Bronchial epithelial cell (primary cell): ENCODE data around the gene RAB18. TPM values are rescaled to one million over a fixed set of nuclear protein-coding genes. Genes with fewer than 3 reads are reported as not detected.

ENCODE experiments used
- DNase-seq: peaks from one replicate; pipeline ENCODE4 v3.0.0-alpha.2; 2010; ENCODE audit warnings: low read depth
- FAIRE-seq: peaks from 2 replicates; lab custom pipeline; 2011; peaks lifted over from hg19 to GRCh38; lab: Jason Lieb, UNC
- H3K27me3 ChIP-seq: 2 replicates; pipeline ENCODE4 v1.5.1; 2011; ENCODE audit warnings: low read length; ENCODE audit not compliant: control insufficient read depth, insufficient read depth
- H3K36me3 ChIP-seq: 2 replicates; pipeline ENCODE4 v1.5.1; 2011; ENCODE audit warnings: low read length; ENCODE audit not compliant: control insufficient read depth, insufficient read depth
- H3K4me3 ChIP-seq: 2 replicates; pipeline ENCODE4 v1.5.1; 2011; ENCODE audit warnings: mild to moderate bottlenecking, low read depth, low read length, control low read depth
- total RNA-seq: library from RNA; depleted of rRNA; stranded (reverse); fragments of >200 nt; gene quantifications from 2 replicates; pipeline ENCODE4 v1.2.1, GENCODE V29; 2014
- TF ChIP-seq, protein P1 (sequence below): IDR thresholded peaks from 2 replicates; pipeline ENCODE4 v1.5.1; 2011; ENCODE audit warnings: mild to moderate bottlenecking, moderate library complexity, low read length, control low read depth, inconsistent platforms; ENCODE audit not compliant: insufficient read depth, severe bottlenecking

RAB18 gene
- total RNA-seq, 1 donor from 2014 or later, result 74.8 TPM

DNA sequence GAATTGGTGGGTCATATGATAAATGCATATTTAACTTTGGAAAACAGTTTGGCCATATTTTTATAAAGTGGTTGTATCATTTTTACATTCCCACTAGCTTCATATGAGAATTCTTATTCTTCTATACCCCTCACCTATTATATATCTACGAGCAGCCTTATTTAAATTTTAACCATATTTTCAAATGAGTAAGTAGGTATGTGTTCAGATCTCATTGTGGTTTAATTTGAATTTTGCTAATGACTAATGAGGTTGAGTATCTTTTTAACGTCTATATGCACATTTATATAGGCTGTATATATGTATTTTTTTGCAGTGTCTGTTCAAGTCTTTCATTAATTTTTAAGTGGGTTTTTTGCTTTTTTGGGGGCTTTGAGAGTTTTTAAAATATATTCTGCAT is 14.2 kb downstream of the RAB18 start:
- Histone ChIP-seq H3K36me3 (peaks cover 2% of the 10 kb centered on the region), H3K4me3 (no peak overlapping the region), H3K27me3 (no peaks in the 10 kb centered on the region)
- FAIRE-seq (no peak), DNase-seq (no peak)
- TF ChIP-seq, protein P1, sequence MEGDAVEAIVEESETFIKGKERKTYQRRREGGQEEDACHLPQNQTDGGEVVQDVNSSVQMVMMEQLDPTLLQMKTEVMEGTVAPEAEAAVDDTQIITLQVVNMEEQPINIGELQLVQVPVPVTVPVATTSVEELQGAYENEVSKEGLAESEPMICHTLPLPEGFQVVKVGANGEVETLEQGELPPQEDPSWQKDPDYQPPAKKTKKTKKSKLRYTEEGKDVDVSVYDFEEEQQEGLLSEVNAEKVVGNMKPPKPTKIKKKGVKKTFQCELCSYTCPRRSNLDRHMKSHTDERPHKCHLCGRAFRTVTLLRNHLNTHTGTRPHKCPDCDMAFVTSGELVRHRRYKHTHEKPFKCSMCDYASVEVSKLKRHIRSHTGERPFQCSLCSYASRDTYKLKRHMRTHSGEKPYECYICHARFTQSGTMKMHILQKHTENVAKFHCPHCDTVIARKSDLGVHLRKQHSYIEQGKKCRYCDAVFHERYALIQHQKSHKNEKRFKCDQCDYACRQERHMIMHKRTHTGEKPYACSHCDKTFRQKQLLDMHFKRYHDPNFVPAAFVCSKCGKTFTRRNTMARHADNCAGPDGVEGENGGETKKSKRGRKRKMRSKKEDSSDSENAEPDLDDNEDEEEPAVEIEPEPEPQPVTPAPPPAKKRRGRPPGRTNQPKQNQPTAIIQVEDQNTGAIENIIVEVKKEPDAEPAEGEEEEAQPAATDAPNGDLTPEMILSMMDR, result no peak

DNA sequence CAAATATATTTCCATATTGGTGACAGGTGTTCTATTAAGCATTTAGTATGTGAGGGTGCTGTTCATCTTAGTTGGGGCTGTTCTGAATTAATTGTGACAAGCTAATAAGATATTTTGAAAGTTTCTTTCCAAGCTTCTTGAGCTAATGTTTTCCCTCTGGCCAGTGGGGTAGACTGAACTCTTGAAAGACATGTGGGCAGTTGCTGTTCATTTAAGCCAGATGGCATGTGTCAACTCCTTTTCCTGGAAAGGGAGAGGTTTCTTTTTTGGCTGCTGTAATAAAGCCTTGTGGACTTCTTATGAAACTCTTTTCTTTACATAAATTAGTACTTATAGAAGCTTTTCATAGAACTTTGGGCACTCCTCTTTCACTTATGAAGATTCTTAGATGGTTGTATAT is 21.7 kb downstream of the RAB18 start:
- FAIRE-seq (no peak), DNase-seq (no peak)
- H3K4me3 ChIP-seq, result no peak overlapping the region
- no peaks in the 10 kb centered on the region for H3K27me3 ChIP-seq
- TF ChIP-seq, protein P1, result no peak
- H3K36me3 ChIP-seq, result no peaks in the 10 kb centered on the region

DNA sequence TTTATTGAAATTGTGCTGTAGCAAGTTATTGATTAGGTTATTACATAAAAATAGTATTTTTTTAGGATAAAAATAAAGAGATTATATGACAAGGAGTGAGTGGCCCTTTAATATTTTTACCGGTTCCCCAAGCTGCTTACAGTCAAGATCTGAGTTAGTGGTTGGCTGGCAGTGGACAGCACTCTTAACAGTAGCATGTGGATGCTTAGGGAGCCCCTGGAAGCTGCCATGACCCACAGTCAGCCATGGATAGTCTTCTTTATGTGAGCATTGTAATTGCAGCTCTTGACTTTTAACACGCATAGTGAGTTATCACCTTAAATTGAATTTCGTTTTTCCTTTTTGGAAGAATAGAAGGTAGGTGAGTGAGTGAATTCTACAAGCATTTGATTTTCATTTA is 22.1 kb downstream of the RAB18 start:
- DNase-seq, result no peak
- no peak for FAIRE-seq
- TF ChIP-seq, protein P1, result no peak
- no peaks in the 10 kb centered on the region for H3K27me3 ChIP-seq
- no peak overlapping the region for H3K4me3 ChIP-seq
- H3K36me3 ChIP-seq, result no peaks in the 10 kb centered on the region

DNA sequence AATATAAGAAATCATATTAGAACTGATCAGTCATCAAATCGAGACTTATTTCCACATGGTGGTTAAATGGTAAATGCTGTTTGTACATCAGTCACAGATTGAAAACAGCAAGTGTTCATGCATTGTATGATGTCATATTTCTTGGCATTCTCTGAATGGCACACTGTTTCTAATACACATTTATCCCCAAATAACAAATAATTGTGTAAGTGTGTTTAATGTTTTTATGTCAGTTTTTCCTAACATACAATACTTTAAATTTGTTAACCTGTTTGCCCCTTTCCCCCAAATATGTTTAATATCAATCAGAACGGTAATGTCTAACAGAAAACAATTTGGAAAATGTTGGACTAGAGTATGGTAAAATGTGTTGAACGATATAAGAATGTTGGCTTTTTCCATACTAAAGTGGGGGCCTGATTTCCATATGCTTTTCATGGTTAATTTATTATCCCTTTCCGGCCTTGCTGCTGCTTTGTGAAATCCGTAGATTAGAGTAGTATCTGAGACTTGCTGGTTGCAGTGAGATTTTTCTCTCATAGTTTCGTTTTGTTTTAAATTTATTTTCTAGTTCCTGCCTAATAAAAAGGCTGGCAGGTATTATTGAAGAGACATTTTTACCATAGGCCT is 23.7 kb downstream of the RAB18 start:
- H3K4me3 ChIP-seq, result no peak overlapping the region
- TF ChIP-seq, protein P1, result no peak
- H3K36me3 ChIP-seq, result no peaks in the 10 kb centered on the region
- no peaks in the 10 kb centered on the region for H3K27me3 ChIP-seq
- DNase-seq (no peak), FAIRE-seq (no peak)

DNA sequence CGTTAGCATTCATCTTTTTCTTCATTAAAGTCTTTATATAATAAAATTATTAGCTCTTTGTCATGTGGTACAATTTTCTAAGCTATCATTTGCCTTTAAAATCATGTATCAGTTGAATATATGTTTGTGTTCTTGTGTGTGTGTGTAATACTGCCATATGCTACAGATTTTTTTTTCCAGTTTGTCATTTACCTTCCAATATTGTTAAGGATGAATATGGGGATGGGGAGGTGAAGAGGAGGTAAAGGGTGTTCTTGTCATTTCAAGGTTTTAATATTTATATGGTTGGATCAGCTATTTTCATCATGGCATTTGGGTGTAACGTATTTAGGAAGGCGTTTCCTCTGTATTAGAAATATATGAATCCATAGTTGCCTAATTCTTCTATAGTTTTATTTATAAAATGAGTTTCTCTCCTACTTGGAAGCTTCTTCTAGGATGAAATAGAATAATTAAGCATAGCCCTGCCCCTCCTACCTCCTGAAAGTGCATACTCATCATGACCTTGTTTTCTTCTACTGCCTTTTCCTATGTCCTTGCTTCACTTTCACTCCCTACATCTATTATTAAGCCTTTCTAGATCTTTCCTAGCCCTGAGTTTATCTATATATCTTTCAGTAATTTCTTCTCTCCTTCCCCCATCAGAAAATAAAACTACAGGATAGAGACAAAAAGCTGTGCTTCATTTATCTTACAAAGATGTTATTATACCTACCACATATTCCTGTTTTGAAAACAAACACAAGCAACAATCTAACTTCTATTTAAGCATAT is 25.1 kb downstream of the RAB18 start:
- DNase-seq (no peak), FAIRE-seq (no peak)
- TF ChIP-seq, protein P1, result no peak
- no peaks in the 10 kb centered on the region for H3K27me3 ChIP-seq
- H3K4me3 ChIP-seq, result no peak overlapping the region
- H3K36me3 ChIP-seq, result peaks cover 2% of the 10 kb centered on the region

DNA sequence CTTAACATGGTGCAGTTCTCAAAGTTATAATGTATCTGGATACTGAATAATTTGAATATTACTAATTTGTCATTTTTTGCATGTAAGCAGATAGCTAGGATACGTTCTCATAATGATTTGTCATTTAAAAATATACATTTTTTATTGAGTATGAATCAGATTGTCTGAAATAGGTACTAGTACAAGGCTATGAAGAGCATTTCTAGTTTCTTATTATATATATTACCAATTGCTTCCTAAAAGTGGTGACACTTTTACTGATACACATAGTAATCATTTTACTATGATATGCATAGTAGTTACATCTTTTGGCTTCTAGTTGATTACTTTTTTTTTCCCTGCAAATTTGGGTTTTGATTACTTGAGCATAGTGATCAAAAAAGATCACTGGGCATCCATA is 26.4 kb downstream of the RAB18 start:
- DNase-seq, result no peak
- TF ChIP-seq, protein P1, result no peak
- H3K27me3 ChIP-seq, result no peaks in the 10 kb centered on the region
- peaks cover 10% of the 10 kb centered on the region for H3K36me3 ChIP-seq
- FAIRE-seq, result no peak
- H3K4me3 ChIP-seq, result no peak overlapping the region
